ENCODE data around the gene GP1BA.

Gene GP1BA

DNA sequence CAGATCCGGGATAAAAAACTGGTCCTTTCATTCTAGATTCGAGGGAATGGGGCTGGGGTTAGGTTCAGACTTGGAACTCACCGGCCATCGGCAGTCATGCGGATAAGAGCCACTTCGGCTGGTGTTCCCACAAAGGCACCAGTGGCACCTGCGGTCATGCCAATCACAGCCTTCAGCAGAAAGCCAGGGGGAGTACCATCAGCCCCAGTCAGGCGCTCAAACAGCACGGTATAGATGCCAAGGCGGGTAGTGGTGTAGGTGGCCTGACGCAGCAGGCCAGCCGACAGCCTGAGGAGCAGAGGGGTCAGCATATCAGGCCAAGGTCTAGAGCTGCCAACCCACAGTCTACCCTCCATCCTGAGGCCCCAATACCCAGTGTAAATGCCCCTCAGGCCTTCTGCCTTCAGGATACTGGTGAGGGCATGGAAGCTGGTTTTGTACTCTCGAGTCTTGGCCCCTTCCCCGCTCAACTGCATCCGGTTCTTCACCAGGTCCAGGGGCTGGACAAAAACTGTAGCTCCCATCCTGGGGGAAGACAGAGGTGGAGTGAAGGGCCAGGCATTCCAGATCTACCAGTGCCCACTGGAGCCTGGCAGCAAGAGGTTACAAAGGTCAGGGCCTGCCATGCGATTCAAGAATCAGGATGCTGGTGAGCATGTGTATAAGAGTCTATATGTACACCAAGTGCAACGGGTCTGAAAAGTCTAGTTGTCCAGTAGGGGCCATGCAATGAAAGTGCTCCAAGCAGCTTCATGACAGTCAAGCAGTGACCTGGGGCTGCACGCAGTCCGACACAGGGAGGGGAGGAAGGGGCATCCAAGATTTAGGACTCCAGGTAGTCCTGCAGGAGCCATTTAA is 6.8 kb downstream of the GP1BA start:
- no peak for DNase-seq

DNA sequence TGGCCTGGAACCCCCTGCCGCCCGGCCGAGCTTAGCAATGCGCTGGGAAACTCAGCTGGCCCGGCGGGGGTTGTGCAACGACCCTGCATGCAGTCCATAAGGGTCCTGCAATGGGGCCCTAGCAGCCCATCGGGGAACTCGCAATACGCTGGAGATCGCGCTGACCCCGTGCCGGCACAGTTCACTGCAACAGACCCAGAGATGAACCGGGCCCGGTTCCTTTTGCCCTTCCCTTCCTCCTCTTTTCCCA is 7.4 kb downstream of the GP1BA start:
- no peak for DNase-seq

DNA sequence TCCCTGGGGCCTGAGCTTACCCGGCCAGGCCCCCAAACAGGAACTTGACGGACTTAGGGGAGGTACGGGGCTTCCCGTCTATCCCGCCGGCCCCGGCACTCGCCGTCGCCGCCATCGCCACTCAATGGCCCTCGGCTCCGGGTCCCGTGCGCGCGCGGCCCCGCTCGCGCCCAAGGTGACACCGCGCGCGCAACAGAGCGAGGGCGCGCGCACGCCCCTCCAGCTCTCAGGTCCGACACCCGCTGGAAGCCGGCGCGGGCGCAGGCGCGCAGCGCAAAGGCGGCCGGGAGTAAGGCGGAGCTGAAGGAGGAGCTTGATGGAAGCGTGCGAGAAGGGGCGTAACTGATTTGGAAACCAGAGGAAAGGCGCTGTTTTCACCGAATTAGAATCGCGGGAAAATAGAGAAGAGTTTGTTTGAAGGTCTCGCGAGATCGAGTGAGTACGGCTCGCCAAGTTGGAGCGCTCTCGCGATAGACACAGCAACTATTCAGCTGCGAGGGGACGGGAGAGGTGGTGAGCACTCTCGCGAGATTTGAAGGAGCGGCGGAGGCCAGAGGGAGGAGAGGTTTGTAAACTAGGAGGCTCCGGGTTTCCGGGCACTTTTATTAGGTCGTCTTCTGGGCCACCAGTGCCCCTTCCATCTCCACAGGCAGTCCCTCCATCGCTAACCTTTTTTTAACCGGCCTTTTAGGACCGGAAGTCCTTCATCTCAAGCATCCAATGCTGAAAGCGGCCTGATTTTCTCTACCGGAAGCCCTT is 7.9 kb downstream of the GP1BA start, which contains the start of the genes RNF167 and SLC25A11:
Gene RNF167, plus strand, starts transcription at position 473 of the 759 bp plus-strand sequence. CDS start 642 bp downstream, outside the sequence.
Gene SLC25A11, minus strand, starts transcription at position 251 of the 759 bp plus-strand sequence. Its CDS starts 136 bp downstream, at position 115.
- peak; percentile 93 to 96 for DNase-seq

DNA sequence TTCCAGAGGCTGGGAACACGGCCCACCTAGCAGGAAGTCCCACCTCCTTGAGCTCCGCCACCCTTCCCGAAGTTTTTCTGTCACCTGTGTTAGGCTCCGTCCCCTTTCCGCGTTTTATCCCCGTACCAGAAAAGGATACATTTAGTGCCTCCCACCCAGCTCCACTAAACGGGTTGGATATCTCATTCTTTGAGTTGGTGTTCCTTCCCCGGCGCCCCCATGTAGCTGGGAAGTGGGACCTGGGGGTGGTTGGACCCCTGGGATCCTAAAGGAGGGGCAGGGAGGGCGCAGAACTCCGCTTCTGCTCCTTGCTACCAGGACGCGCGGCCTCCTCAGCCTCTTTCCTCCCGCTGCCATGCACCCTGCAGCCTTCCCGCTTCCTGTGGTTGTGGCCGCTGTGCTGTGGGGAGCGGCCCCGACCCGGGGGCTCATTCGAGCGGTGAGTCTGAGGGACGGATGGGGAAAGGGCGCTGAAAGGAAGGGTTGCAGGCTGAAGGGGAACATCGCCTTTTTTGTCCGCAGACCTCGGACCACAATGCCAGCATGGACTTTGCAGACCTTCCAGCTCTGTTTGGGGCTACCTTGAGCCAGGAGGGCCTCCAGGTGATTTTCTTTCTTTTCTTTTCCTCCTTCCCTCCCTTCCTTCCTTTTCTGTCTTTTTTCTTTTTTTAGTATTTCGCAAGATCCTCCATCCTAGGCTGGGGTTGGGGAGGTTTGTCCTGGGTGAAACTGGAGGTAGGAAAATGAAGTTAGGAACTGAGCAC is 8.7 kb downstream of the GP1BA start:
- no peak for DNase-seq

DNA sequence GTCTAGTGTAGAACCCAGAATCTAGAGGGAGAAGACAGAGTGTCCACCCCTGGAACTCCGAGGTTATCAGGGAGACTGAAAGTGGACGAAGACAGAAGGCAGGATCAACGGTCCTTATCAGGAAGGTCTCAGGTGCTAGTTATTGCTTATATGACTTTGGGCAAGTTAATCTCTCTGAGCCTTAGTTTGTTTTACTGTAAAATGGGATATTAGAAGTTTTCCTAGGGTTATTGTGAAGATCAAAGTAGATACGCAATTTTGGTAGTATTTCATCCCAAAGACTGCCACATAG is 9.2 kb downstream of the GP1BA start:
- DNase-seq: no peak

DNA sequence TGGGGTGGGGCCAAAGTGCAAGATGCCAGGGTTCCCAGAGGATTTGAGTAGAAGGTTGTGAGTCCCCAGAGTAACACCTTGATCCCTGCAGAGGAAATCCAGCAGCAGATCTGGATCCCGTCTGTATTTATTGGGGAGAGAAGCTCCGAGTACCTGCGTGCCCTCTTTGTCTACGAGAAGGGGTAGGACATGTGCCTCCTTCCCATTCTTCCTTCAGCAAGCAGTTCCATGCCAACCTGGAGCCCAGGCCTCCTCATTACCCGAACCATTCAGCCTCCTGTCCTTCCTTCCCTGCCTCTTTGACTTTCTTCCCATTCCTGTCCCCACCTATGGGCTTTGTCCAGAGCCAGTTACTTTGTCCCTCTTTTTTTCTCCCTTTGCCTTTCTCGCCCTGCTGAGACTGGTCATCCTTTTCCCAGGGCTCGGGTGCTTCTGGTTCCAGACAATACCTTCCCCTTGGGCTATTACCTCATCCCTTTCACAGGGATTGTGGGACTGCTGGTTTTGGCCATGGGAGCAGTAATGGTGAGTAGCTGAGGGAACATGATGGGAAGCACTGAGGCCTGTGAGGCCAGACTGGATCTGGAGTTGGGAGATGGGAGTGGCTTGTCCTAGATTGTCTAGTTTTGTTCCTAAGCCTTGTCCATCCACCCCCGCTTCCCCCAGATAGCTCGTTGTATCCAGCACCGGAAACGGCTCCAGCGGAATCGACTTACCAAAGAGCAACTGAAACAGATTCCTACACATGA is 10.9 kb downstream of the GP1BA start:
- no peak for DNase-seq

DNA sequence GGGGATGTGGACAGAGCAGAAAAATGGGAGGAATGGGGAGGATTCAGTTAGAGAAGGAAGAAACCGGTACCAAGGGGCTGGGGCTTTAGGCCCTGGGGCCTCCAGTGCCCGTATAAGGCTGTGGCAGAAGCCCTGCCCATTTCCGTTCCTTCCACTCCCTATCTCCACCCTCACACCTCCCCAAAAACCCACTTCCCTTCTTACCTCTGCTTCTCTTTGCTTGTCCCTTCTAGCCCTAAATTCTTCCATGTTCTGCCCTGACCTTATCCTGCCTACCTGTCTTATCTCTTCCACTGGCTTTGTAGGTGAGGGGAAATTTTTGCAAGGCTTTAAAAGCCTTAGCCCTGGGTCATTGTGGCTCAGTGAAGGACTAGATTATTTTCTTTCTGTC is 12.1 kb downstream of the GP1BA start:
- DNase-seq: no peak

DNA sequence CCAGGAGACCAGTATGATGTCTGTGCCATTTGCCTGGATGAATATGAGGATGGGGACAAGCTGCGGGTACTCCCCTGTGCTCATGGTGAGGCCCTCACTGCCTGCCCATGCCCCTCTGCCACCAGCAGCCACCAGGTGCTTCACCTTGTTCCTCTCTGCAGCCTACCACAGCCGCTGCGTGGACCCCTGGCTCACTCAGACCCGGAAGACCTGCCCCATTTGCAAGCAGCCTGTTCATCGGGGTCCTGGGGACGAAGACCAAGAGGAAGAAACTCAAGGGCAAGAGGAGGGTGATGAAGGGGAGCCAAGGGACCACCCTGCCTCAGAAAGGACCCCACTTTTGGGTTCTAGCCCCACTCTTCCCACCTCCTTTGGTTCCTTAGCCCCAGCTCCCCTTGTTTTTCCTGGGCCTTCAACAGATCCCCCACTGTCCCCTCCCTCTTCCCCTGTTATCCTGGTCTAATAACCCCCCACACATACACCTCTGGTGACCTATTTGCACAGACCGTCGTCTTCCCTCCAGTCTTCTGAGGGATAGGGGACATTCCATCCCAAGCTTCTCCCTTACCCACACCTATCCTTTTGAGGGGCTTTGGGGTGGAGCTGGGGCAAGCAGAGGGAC is 12.6 kb downstream of the GP1BA start:
- no peak for DNase-seq

DNA sequence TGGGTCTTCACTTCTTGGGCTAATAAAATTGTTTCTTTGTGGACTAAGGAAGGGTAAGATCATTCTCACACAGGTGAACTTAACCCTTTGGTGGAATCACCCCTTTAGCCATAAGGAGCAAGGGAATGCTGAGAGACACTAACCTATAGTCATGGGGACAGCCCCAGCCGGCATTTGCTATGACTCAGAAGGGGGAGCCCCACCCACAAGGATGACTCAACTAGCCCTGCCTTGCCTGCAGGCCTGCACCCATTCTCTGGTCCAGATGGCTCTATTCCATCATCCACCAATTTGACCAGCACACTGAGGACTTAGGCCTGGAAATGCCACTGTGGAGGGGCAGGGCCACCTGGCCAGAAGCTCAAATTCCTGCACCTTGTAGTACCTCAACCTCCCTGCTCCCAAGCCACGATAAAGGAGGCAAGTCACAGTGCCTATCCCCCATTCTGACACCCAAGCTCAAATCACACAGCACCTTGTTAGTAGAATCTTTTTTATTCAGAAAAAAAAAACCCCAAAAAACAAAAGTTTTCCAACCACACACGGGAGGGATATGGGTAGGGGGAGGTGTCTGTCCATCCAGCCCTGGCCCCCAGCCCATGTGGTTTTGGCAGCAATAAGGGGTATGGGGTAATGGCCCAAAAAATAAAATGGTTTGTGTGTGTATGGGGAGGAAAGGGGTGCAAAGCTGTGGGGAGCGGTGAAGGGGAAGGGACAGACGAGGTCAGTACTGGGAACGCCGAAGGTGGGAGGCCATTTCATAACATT is 13.3 kb downstream of the GP1BA start:
- DNase-seq: no peak

DNA sequence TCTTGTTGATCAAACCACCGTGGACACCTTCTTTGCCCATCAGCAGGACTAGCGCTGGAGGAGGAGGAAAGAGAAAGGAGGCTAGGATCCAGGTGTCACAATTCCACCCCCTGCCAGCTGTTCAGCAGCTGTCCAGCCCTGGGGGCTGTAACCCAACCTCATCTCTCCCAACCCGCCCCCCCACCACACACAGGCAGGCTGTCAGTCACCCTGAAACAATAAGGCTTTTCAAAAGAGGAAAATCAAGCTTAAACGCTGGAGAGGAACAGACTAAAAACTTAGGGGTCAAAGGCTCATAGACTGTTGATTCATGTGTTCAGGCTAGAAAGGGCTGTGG is 13.8 kb downstream of the GP1BA start:
- no peak for DNase-seq

DNA sequence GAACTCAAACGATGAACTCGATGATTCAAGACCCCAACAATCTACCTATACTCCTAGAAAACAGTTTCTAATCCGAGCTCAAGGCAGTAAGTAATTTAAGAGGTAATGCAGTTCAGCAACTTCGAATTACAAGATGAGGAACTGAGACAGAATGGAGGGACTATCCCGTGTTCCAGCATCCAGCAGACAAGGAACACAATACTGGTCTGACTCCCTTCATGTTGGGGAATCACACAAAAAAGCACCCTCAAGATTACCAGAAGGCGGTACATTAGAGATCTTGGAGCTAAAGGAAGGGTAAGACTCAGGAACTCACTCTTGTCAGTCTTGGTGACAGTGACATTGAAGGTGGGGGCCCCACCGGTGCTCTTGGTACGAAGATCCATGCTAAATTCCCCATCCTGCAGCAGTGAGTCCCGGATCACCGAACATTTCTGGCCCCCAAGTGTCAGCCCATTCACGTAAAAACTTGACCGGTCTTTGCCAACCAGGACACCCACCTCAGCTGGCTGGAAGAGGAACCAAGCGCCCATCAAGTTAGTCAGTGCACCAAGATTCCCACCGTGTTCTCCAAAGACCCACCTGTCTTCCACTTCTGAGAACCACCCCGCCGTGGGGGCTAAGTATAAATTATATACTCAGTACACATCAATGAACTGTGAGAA is 14.4 kb downstream of the GP1BA start:
- no peak for DNase-seq

DNA sequence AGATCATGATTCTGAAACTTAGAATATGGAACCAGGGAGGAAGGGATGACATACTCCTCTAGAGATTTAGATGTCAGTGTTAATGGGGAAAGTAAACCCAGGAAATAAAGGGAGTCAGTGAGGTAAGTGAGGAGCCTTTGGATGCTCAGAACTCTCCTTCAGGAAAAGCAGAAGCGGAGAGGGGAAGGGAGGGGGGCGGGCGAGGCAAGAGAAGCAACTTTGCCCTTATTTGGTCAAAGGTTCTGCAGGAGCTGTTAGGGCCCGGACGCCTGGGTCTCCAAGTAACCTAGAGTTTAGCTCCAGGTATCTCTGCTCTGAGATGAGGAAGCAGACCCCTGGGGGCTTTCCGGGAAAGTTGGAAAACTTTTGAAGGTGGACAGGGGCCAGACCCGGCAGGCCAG is 14.9 kb downstream of the GP1BA start:
- DNase-seq: no peak

DNA sequence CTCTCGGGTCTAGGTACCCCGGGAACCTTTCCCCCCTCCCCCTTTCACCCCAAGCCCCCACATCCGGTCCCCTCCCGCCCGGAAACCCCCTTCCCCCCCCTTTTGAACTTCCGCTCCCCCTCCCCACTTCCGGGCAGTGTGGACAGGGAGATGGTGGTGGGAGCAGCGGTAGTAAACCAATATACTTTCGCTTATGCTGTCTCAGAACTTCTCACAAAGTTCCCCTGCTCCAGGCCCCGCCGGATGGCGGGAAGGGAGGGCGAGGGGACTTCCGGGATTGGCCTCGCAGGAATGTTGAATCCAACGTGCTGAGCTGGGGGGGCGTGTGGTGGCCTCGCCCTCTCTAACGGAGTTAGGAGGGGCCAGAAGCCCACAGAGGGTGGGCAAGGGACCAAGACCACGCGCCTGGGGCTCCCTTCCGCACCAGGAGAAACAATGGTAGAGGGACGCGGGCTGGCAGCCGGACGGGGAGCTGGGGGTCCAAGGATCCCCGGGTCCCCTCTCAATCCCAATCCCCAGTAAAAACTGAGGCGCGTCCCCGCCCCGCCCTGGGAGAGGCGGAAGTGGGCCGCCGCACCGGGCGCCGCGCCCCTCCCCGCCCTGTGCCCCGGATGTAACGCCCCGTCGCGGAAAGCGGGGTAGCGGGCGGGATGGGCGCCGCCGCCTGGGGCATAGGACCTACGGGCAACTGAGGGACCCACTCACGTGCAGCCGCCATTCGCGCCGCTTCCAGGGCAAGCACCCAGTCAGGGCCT is 15.5 kb downstream of the GP1BA start:
- DNase-seq: peak; percentile 30 to 35

DNA sequence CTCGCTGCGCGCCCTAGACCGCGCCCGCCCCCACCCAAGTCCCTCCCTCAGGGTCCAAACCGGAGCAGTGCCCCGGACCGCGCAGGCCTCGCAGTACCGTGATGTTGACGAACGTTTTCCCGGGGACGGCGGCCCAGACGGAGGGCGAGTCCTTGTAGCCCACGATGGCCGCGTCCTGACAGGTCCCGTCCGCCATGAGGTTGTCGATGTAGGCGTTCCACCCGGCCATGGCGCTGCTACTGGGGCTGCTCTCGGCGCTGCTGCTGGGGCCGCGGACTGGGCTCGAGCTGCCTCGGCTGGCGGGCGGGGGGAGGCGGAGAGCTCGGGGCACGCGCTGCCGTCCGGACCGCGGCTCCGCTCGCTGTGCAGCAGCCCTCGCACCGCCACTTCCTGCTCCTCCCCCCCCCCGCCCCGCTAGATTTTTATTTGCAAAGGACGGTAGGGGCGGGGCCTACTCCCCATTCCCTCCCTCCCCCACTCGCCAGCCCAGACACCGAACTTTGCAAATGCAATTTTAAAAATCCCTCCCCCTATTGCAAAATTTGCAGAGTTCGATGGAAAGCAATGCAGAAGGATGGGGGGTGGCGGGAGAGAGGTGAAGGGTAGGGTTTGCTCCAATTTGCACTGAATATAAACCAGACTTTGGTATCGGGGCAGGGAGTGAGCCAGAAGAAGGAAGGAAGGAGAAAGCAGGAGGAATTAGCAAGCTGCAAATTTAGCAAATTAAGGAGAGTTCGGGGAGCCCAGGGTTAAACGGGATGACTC is 16.3 kb downstream of the GP1BA start, which contains the start of gene PFN1:
Gene PFN1, minus strand, starts transcription at position 365 of the 765 bp plus-strand sequence. Its CDS starts 136 bp downstream, at position 229.
- DNase-seq: peak; percentile 75 to 77

DNA sequence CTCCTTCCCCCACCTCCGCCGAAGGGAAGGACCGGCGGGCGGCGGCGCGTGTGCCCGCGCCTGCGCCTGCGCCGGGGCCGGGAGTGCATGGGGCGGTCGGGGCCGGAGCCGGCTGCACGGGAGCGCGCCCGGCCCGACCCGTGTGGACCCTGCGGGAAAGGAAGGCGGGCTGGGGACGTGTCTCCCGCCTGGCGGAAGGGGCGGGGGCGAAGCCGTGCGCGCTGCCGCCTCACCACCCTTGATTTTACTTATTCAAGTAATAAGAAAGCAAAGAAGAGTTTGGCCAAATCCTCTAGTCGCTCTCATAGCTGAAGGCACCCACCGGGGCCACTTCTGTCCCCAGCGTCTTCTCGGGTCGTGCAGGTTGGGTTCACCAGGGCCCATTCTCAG is 16.8 kb downstream of the GP1BA start:
- DNase-seq: peak; percentile 75 to 84

DNA sequence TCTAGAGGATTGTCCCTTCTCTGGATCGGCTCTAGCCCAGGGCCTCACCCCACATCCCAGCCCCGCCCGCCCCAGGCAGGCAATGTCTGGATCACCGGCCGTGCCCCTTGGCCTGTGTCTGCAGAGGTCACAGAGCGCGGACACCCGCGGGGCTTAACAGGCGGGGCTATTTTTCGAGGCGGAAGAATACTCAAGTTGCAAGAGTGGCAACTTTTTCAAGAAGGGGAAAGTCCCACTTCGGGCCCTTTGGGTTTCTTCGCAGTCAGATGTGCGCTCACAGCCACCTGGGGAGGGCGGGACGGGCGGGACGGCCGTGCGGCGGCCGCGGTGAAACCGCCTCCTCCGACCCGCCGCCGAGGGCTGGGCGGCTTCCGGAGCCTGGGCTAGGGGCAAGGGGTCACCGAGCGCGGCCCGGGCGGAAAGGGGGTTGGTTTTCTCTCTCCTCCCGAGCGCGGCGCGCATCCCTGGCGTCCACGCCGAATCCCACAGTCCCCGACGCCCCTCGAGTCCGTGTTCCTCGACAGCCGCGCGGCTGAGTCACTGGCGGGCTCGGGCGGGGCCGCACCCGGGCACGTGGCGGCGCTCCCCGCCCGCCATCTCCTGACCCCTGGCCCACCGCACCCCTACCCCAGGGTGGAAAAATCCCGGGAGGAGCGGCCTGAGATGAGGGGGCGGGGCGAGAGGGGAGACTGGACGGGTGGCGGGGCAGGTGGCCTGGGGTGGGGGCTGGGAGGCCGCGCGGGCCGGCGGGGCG is 17.4 kb downstream of the GP1BA start:
- peak; percentile 31 to 37 for DNase-seq

DNA sequence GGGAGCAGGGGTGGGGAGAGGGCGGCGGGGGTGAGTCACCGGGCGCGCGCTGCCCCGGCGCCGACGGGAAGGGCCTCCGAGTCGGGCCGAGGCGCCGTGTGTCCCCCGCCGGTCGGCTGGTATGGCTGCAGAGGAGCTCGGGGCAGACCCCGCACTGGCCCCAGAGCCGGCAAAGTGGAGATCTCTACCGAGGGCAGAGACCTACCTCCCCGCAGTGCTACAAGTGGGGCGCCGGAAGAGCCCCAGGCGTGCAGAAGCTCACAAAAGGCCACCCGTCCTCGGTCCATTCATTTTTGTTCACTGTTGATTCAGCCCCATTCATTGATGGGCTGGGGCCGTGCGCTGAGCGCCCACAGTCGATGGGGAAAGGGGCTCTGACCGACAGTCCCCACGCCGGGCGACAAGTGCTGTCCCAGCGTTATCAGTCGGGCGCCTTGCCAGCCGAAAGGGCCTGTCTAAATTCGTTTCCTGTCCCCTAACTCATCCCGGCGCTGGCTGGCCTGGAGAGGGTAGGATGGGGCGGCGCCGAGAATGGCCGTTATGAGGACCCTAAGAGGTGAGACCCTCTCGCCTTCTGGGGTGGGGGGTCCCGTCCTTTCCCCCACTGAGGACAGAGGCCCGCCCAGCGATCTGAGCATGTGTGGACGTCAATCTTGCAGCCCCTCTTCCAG is 18.1 kb downstream of the GP1BA start:
- DNase-seq: peak in 1 of 2 experiments; percentile 29

DNA sequence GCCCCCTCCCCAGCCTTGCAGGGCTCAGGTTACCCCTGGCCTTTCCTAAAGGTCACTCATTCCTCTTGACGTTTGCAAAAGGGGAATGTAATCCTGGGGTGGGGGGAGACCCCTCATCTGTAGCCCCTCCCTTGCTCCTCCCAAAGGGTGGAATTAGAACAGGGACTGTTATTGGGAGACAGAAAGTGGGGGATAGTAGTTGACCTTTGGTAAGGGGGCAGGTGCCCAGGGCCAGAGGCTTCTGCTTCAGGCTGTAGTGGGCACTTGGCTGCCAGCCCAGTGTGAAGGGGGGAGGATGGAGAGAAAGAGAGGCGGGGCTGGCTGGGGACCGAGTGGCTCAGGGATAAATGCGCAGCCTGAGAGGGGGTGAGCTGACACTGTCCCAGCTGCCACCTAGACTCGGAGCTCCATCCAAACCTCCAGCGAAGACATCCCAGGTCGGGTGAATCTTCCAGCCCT is 18.7 kb downstream of the GP1BA start, which contains the start of gene ENO3:
Gene ENO3, plus strand, starts transcription at position 374 of the 459 bp plus-strand sequence. CDS start 711 bp downstream, outside the sequence.
- peak in 1 of 2 experiments; percentile 9 for DNase-seq

Data from NCI-H2081 (cell line).